ENCODE data around the gene DDX10.

DDX10 gene

DNA sequence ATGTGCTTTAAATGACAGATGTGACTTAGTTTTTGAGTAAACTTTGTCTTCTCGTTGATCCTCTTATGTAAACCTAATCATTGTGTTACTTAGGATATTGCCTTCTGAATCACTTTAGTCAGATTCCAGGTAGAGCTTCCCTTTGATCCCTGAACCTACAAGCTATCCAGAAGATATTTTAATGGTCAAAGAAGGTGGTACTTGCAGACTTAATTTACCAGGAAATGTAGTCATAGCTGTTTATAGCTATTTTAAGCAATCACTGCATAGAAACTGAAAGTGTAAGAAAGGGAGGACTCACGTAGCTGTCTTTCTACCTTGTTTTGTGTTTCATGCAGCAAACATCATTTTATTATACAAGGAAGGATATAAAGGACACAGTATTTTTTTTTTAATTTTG, 189.5 kb downstream of the DDX10 start:
- H3K27me3 ChIP-seq (ENCODE audit: control insufficient read depth, insufficient read depth, low read length) = no peaks in the 10 kb centered on the region
- no peak overlapping the region for H3K9ac ChIP-seq (ENCODE audit: low read length)
- peaks cover 9% of the 10 kb centered on the region for H3K4me1 ChIP-seq (ENCODE audit: control insufficient read depth, insufficient read depth, low read length)
- H3K27ac ChIP-seq (ENCODE audit: low read depth, low read length) = no peak overlapping the region
- H3K36me3 ChIP-seq (ENCODE audit: control insufficient read depth, insufficient read depth, low read length) = no peaks in the 10 kb centered on the region
- H3K4me3 ChIP-seq (ENCODE audit: low read length) = peak overlapping the region; percentile 42

DNA sequence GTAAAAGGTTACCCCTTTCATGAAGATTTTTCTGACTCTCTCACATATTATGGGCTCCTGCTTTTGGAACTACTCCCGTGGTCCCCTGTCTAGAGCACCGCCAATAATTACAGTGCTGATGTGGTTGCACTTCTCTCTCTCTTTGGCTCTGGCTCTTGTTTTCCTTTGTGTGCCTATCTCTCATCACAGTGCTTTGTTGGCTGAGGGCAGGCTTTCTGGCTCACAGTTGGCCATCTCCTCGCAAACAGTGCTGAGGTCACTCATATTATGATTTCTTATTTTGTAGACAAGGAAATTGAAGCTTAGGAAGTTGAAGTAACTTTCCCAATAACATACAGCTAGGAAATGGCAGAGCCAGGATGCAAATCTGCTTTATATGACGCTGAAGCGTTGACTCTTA, 192.5 kb downstream of the DDX10 start:
- Histone ChIP-seq H3K27me3 (ENCODE audit: control insufficient read depth, insufficient read depth, low read length) (no peaks in the 10 kb centered on the region), H3K4me3 (ENCODE audit: low read length) (no peak overlapping the region), H3K27ac (ENCODE audit: low read depth, low read length) (no peak overlapping the region), H3K4me1 (ENCODE audit: control insufficient read depth, insufficient read depth, low read length) (peaks cover 8% of the 10 kb centered on the region), H3K9ac (ENCODE audit: low read length) (no peak overlapping the region), H3K36me3 (ENCODE audit: control insufficient read depth, insufficient read depth, low read length) (no peaks in the 10 kb centered on the region)

DNA sequence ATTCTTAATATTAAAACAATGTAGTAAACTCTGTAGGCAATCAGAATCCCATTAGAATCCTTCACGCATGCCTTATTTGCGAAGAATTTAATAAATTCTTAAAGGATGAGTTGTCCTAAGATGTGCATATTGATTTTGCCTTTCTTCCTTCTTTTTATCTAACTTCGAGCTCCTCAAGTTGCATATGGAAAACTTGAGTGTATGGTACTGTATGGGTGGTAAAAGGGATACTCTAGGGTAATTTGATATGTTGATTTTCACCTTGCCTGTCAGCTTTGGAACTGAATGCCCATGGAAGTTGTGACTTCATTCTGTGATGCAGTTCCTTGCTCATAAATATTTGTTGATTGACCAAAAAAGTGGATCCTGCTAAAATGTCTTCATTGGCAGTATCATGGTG, 193.8 kb downstream of the DDX10 start:
- H3K9ac ChIP-seq (ENCODE audit: low read length) = no peak overlapping the region
- no peaks in the 10 kb centered on the region for H3K27me3 ChIP-seq (ENCODE audit: control insufficient read depth, insufficient read depth, low read length)
- H3K4me3 ChIP-seq (ENCODE audit: low read length) = no peak overlapping the region

DNA sequence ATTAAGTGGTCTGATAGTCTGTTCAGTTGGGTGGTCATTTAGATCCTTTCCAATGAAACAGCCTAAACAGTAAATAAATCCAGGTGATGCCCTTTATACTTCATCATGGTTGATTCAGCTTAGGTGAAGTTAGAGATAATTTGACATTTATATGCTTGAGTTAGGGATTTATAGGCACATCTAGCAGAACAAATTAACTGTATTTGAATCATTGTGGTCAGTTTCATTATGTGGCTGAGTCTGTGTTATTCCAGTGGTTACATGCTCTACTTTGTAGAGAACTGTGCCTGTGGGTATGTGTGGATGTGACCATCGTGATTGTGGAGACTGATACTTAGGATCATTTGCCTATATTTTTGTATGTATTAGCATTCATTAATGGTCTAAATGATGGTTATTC, 194.6 kb downstream of the DDX10 start:
- Histone ChIP-seq H3K4me3 (ENCODE audit: low read length) (no peak overlapping the region), H3K27ac (ENCODE audit: low read depth, low read length) (no peak overlapping the region), H3K9ac (ENCODE audit: low read length) (no peak overlapping the region), H3K27me3 (ENCODE audit: control insufficient read depth, insufficient read depth, low read length) (no peaks in the 10 kb centered on the region), H3K4me1 (ENCODE audit: control insufficient read depth, insufficient read depth, low read length) (no peaks in the 10 kb centered on the region), H3K36me3 (ENCODE audit: control insufficient read depth, insufficient read depth, low read length) (no peaks in the 10 kb centered on the region)

More for the DNA sequence above, 193.8 kb downstream of the DDX10 start:
- H3K27ac ChIP-seq (ENCODE audit: low read depth, low read length) = no peak overlapping the region
- H3K4me1 ChIP-seq (ENCODE audit: control insufficient read depth, insufficient read depth, low read length) = peaks cover 4% of the 10 kb centered on the region
- H3K36me3 ChIP-seq (ENCODE audit: control insufficient read depth, insufficient read depth, low read length) = no peaks in the 10 kb centered on the region

DNA sequence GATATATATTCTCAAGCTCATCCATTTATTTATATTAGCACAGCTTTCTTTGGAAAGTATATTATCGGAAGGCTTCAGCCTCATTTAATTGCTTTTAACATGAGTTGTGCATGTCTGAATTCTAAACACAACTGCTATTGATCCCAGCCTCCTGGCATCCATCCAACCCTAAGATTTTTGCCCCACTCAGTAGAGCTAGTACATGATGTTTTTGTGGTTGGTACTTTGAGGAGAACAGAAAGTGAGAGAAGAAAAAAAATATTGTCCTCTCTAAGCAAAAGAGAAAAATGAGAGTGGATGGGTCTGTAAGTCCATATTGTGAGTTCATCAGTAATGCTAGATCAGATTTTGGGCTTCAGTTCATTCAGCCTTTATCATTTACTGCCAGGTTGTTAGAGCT, 198.7 kb downstream of the DDX10 start:
- no peaks in the 10 kb centered on the region for H3K4me1 ChIP-seq (ENCODE audit: control insufficient read depth, insufficient read depth, low read length)
- no peaks in the 10 kb centered on the region for H3K27me3 ChIP-seq (ENCODE audit: control insufficient read depth, insufficient read depth, low read length)
- no peak overlapping the region for H3K27ac ChIP-seq (ENCODE audit: low read depth, low read length)
- H3K4me3 ChIP-seq (ENCODE audit: low read length) = no peak overlapping the region
- no peaks in the 10 kb centered on the region for H3K36me3 ChIP-seq (ENCODE audit: control insufficient read depth, insufficient read depth, low read length)
- no peak overlapping the region for H3K9ac ChIP-seq (ENCODE audit: low read length)

DNA sequence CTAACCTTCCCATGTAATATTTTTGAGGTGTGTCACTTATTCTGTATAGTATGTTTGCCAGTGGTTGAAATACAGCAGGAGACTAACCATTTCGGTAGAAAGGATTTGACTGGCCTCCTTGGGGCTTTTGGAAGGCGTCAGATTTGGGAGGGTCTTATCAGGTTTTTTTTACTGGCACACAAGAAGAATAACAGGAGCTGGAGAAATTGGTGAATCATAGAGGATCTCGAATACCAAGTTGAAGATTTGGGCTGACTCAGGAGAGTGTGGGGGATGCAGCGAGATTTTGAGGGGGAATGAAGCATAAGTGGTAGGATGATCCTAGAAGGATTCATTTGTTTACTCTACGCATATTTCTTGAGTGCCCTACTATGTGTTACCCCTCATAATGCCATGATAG, 200.5 kb downstream of the DDX10 start:
- H3K36me3 ChIP-seq (ENCODE audit: control insufficient read depth, insufficient read depth, low read length) = no peaks in the 10 kb centered on the region
- H3K4me3 ChIP-seq (ENCODE audit: low read length) = no peak overlapping the region
- H3K4me1 ChIP-seq (ENCODE audit: control insufficient read depth, insufficient read depth, low read length) = no peaks in the 10 kb centered on the region
- no peak overlapping the region for H3K27ac ChIP-seq (ENCODE audit: low read depth, low read length)
- H3K9ac ChIP-seq (ENCODE audit: low read length) = no peak overlapping the region
- no peaks in the 10 kb centered on the region for H3K27me3 ChIP-seq (ENCODE audit: control insufficient read depth, insufficient read depth, low read length)

DNA sequence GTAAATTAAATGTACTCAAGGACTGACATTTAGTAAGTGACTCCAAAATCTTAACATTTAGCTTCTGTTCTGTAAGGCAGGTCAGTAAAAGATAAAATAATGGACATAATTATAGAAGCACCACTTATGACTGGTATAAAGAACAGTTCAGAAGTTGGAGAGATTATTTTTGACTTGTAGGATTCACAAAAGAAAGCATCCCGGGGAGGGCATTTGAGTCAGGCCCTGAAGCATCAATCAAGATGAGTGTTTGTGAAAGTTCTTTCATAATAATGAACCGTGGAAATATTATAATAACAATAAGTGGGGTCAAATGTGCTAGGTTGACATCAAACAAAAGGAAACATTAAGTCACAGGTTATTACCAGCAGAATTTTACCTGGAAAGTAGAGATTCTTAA, 201.9 kb downstream of the DDX10 start:
- Histone ChIP-seq H3K27me3 (ENCODE audit: control insufficient read depth, insufficient read depth, low read length) (no peaks in the 10 kb centered on the region), H3K27ac (ENCODE audit: low read depth, low read length) (no peak overlapping the region), H3K4me1 (ENCODE audit: control insufficient read depth, insufficient read depth, low read length) (no peaks in the 10 kb centered on the region), H3K9ac (ENCODE audit: low read length) (no peak overlapping the region), H3K4me3 (ENCODE audit: low read length) (no peak overlapping the region), H3K36me3 (ENCODE audit: control insufficient read depth, insufficient read depth, low read length) (no peaks in the 10 kb centered on the region)

DNA sequence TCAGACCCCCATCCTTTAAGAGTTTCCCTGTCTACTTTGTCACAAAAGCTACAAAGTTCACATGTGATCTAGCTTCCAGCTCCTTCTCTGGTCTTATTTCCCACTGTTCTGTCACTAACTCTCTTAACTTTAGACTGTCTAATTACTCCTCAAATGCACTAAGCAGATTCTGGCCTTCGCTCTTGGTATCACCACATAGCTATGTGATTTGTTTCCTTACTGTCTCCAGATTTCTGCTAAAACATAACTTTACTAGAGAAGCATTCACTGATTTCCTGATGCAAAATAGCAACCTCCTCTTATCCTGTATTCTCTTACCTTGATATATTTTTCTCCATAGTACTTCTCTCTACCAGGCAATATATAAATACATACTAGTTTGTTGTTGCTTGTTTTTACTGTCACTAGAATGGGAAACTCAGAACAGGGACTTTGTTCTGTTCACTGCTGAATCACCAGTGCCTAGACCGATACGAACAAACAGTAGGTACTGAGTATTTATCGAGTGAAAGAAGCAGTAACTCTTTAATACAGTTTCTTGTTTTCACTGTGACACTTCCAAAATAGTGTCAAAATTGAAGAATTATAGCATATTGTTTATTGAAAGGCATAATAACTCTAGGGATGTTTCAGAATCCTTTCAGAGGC, 205.6 kb downstream of the DDX10 start:
- Histone ChIP-seq H3K36me3 (ENCODE audit: control insufficient read depth, insufficient read depth, low read length) (no peaks in the 10 kb centered on the region), H3K27ac (ENCODE audit: low read depth, low read length) (no peak overlapping the region), H3K4me1 (ENCODE audit: control insufficient read depth, insufficient read depth, low read length) (no peaks in the 10 kb centered on the region), H3K27me3 (ENCODE audit: control insufficient read depth, insufficient read depth, low read length) (no peaks in the 10 kb centered on the region), H3K9ac (ENCODE audit: low read length) (no peak overlapping the region), H3K4me3 (ENCODE audit: low read length) (no peak overlapping the region)

DNA sequence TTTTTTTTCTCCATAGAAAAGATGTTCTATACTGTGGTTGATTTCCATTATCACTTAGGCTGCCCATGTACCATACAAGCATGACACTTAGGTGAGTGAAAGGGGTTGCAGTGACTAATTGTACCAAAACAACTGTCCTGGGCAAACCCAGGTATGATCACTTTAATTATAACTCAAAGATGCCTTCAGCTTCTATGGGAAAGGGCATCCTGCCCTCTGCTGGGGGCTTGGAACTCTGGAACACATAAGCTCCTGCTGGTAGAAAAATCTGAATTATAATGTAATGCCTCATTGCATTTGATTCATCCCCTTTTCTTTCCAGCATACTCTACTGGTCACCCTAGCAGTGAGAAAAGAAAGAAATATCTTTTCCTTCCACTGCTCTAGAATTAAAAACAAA, 206.3 kb downstream of the DDX10 start:
- Histone ChIP-seq H3K27me3 (ENCODE audit: control insufficient read depth, insufficient read depth, low read length) (no peaks in the 10 kb centered on the region), H3K4me1 (ENCODE audit: control insufficient read depth, insufficient read depth, low read length) (no peaks in the 10 kb centered on the region), H3K36me3 (ENCODE audit: control insufficient read depth, insufficient read depth, low read length) (no peaks in the 10 kb centered on the region), H3K9ac (ENCODE audit: low read length) (no peak overlapping the region), H3K4me3 (ENCODE audit: low read length) (no peak overlapping the region), H3K27ac (ENCODE audit: low read depth, low read length) (no peak overlapping the region)

DNA sequence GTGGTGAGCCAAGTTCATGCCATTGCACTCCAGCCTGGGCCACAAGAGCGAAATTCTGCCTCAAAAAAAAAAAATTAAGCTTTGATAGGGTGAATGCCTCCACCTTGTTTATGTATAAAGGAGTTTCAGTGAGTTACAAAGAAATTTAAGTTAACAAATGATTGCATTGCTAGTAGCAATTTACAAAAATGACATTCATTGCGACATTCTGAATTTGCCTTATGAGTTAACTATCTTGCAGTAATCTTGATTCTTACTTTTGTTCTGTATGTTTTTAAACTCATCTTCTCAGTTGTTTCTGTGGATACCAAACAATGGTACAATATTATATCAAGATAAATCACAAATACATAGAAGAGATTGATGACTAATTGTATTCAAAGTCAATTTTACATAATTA, 207.0 kb downstream of the DDX10 start:
- Histone ChIP-seq H3K4me3 (ENCODE audit: low read length) (no peak overlapping the region), H3K27me3 (ENCODE audit: control insufficient read depth, insufficient read depth, low read length) (no peaks in the 10 kb centered on the region), H3K9ac (ENCODE audit: low read length) (no peak overlapping the region), H3K27ac (ENCODE audit: low read depth, low read length) (no peak overlapping the region), H3K4me1 (ENCODE audit: control insufficient read depth, insufficient read depth, low read length) (no peaks in the 10 kb centered on the region), H3K36me3 (ENCODE audit: control insufficient read depth, insufficient read depth, low read length) (no peaks in the 10 kb centered on the region)

DNA sequence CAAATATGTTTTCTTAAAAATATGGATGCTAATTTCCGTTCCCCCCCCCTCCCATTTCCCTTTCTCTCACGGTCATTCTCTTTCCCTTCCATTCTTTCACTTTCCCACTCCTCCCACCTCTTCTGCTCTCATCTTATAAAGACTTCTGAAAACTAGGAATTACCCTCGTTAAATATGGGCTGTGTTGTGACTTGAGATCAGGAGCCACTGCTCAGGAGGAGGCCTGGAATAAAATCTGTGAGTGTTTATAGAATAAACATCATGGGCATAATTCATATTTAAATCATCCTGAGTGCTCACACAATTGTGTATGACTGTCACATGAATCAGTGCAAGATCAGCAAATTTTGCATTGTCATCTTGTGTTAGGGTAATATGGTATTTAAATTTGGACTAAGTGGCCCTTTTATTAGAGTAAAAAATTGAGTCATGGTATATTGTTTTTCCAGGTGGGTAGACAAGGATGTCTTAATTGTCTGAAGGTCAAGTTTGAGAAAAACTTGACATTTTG, 208.0 kb downstream of the DDX10 start:
- no peak overlapping the region for H3K4me3 ChIP-seq (ENCODE audit: low read length)
- no peaks in the 10 kb centered on the region for H3K27me3 ChIP-seq (ENCODE audit: control insufficient read depth, insufficient read depth, low read length)
- H3K9ac ChIP-seq (ENCODE audit: low read length) = no peak overlapping the region
- H3K4me1 ChIP-seq (ENCODE audit: control insufficient read depth, insufficient read depth, low read length) = no peaks in the 10 kb centered on the region
- no peaks in the 10 kb centered on the region for H3K36me3 ChIP-seq (ENCODE audit: control insufficient read depth, insufficient read depth, low read length)
- no peak overlapping the region for H3K27ac ChIP-seq (ENCODE audit: low read depth, low read length)

DNA sequence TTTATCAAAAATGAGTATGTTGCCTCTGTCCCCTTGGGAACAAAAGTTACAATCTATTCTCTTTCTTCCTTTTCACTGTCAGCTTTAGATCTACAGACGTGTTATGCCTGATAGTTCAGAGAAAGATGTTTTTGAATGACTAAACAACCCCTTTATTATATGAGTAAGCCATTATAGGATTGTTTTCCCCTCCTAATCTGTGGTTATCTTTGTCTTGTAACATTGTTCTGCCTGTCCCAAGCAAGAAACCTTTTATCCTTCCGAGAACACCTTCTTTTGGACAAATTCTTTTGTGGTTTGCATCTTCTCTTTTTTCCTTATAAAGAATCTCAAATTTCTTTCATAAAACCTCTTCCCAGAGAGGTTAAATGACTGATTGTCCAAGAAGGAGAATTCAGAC, 208.4 kb downstream of the DDX10 start:
- no peaks in the 10 kb centered on the region for H3K36me3 ChIP-seq (ENCODE audit: control insufficient read depth, insufficient read depth, low read length)
- H3K27ac ChIP-seq (ENCODE audit: low read depth, low read length) = no peak overlapping the region
- H3K9ac ChIP-seq (ENCODE audit: low read length) = no peak overlapping the region
- no peaks in the 10 kb centered on the region for H3K27me3 ChIP-seq (ENCODE audit: control insufficient read depth, insufficient read depth, low read length)
- no peak overlapping the region for H3K4me3 ChIP-seq (ENCODE audit: low read length)
- H3K4me1 ChIP-seq (ENCODE audit: control insufficient read depth, insufficient read depth, low read length) = no peaks in the 10 kb centered on the region

DNA sequence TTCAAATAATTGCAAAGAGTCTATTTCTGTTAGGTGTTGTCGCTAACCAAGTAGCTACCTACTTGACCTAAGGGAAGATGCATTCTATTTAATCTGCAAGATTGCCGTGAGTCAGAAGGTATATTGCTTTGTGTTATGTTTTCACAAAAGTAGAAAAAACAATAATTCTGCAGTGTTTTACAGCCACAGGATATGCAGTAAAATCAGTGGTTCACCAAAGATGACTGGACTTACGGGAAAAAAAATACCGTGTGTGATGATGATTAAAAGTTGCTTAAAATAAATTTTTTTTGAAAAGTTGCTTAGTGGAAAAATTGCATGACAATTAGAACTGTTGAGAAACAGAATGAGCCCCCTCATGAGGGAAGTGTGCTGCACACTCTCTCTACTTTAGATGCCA, 209.1 kb downstream of the DDX10 start:
- no peaks in the 10 kb centered on the region for H3K4me1 ChIP-seq (ENCODE audit: control insufficient read depth, insufficient read depth, low read length)
- H3K4me3 ChIP-seq (ENCODE audit: low read length) = no peak overlapping the region
- H3K9ac ChIP-seq (ENCODE audit: low read length) = no peak overlapping the region
- H3K27ac ChIP-seq (ENCODE audit: low read depth, low read length) = no peak overlapping the region
- H3K36me3 ChIP-seq (ENCODE audit: control insufficient read depth, insufficient read depth, low read length) = no peaks in the 10 kb centered on the region
- H3K27me3 ChIP-seq (ENCODE audit: control insufficient read depth, insufficient read depth, low read length) = no peaks in the 10 kb centered on the region

Measured in rectal smooth muscle tissue (tissue), 1 donor.